Activated naive CD4-positive, alpha-beta T cell treated with anti-CD3 and anti-CD28 coated beads for 36 hours (primary cell): Measurements from ENCODE around the gene RNF145. TPM values are rescaled to one million over a fixed set of nuclear protein-coding genes. Genes with fewer than 3 reads are reported as not detected.
A peak's percentile ranks its signal among the peaks of the same experiment; 100 is the strongest.
"Not testable (repeated sequence)": the region's sequence is repeated elsewhere in the genome, so short reads cannot be mapped to it uniquely, and the experiment has no call there.

Experiments
- CTCF ChIA-PET: fragments of 350-600 bp; sonication (Branson Sonifier 250); formaldehyde crosslinking; loops from one replicate; lab custom pipeline; 2021; ENCODE audit warnings: antibody characterized with exemption; lab: Charles Lee
- DNase-seq: peaks from one replicate; pipeline ENCODE4 v3.0.0-alpha.2; 2020
- H3K27ac Mint-ChIP-seq: one replicate; pipeline ENCODE4 v1.8.0; 2021; ENCODE audit warnings: mild to moderate bottlenecking, mixed read lengths
- H3K27me3 Mint-ChIP-seq: one replicate; pipeline ENCODE4 v1.8.0; 2021; ENCODE audit warnings: low read depth, mixed read lengths
- H3K36me3 Mint-ChIP-seq: one replicate; pipeline ENCODE4 v1.8.0; 2021; ENCODE audit warnings: low read depth, mixed read lengths
- H3K4me1 Mint-ChIP-seq: one replicate; pipeline ENCODE4 v1.8.0; 2021; ENCODE audit warnings: low read depth, mixed read lengths
- H3K4me3 Mint-ChIP-seq: one replicate; pipeline ENCODE4 v1.8.0; 2021; ENCODE audit warnings: mild to moderate bottlenecking, moderate library complexity, mixed read lengths
- H3K9me3 Mint-ChIP-seq: one replicate; pipeline ENCODE4 v1.8.0; 2021; ENCODE audit warnings: mixed read lengths
- intact Hi-C: fragments of 100-400 bp; cut with micrococcal nuclease; formaldehyde crosslinking; loops from one replicate; pipeline ENCODE4 v1.15.1; 2023
- total RNA-seq, 2 experiments: library from RNA; stranded (reverse); gene quantifications; one replicate each; pipeline ENCODE4 v1.2.3, GENCODE V29; 2021

RNF145 gene
- total RNA-seq, 2 experiments from 2014 or later: 70.0 to 75.3 TPM

- no peak overlapping the region for H3K27ac Mint-ChIP-seq
- peaks cover 22% of the 10 kb centered on the region for H3K4me1 Mint-ChIP-seq
Measured at GRCh38 chr5:159123700-159124099, 85.7 kb downstream of the RNF145 start.

GRCh38 chr5:159123189-159123588 lies 86.2 kb downstream of the RNF145 start:
- no peak overlapping the region for H3K4me3 Mint-ChIP-seq
- H3K36me3 Mint-ChIP-seq: no peaks in the 10 kb centered on the region
- peaks cover 8% of the 10 kb centered on the region for H3K9me3 Mint-ChIP-seq
- no peak for DNase-seq
- CTCF ChIA-PET: interaction anchor here (0.5 to 1.0 kb wide), 3 partner anchors 10 to 948 kb away, joined by 3 to 6 read pairs (median 3); no protein-coding TSS in a partner anchor
- intact Hi-C loops: loop anchor here (5.0 kb wide), 1 partner anchor 1266 kb away; the partner anchor contains the start of gene CLINT1
- peaks cover 22% of the 10 kb centered on the region for H3K4me1 Mint-ChIP-seq
- no peaks in the 10 kb centered on the region for H3K27me3 Mint-ChIP-seq
- H3K27ac Mint-ChIP-seq: no peak overlapping the region

More at GRCh38 chr5:159123700-159124099, 85.7 kb downstream of the RNF145 start:
- Mint-ChIP-seq H3K4me3 (no peak overlapping the region), H3K36me3 (no peaks in the 10 kb centered on the region), H3K27me3 (no peaks in the 10 kb centered on the region), H3K9me3 (peaks cover 8% of the 10 kb centered on the region)
- intact Hi-C loops: loop anchor here (5.0 kb wide), 1 partner anchor 1266 kb away; the partner anchor contains the start of gene CLINT1
- DNase-seq: no peak
- CTCF ChIA-PET: interaction anchor here (0.5 to 1.0 kb wide), 3 partner anchors 9 to 949 kb away, joined by 3 to 6 read pairs (median 3); no protein-coding TSS in a partner anchor

- Mint-ChIP-seq H3K27me3 (no peaks in the 10 kb centered on the region), H3K36me3 (no peaks in the 10 kb centered on the region), H3K4me3 (no peak overlapping the region), H3K27ac (no peak overlapping the region), H3K4me1 (peaks cover 22% of the 10 kb centered on the region), H3K9me3 (peaks cover 8% of the 10 kb centered on the region)
- intact Hi-C loops: loop anchor here (5.0 kb wide), 1 partner anchor 1264 kb away; the partner anchor contains the start of gene CLINT1
- CTCF ChIA-PET: interaction anchor here (1.6 kb wide), 1 partner anchor 12 kb away, joined by 5 read pairs; no protein-coding TSS in a partner anchor
- no peak for DNase-seq
Measured at GRCh38 chr5:159121061-159121460, 88.3 kb downstream of the RNF145 start.

- peaks cover 26% of the 10 kb centered on the region for H3K4me1 Mint-ChIP-seq
- no peaks in the 10 kb centered on the region for H3K36me3 Mint-ChIP-seq
- CTCF ChIA-PET: interaction anchor here (1.8 to 2.9 kb wide), 3 partner anchors 12 to 425 kb away, joined by 6 to 19 read pairs (median 11); no protein-coding TSS in a partner anchor
- peaks cover 3% of the 10 kb centered on the region for H3K9me3 Mint-ChIP-seq
- H3K27ac Mint-ChIP-seq: peak overlapping the region; percentile 70
- H3K4me3 Mint-ChIP-seq: peak overlapping the region; percentile 51
- intact Hi-C loops: loop anchor here (1.0 to 5.0 kb wide), 2 partner anchors 20 to 1263 kb away; partner anchors contain the start of gene CLINT1
- DNase-seq: no peak
- H3K27me3 Mint-ChIP-seq: no peaks in the 10 kb centered on the region
Measured at GRCh38 chr5:159120446-159120845, 88.9 kb downstream of the RNF145 start.

- DNase-seq, H3K9me3 Mint-ChIP-seq, H3K36me3 Mint-ChIP-seq, H3K27me3 Mint-ChIP-seq: not testable (repeated sequence)
- H3K27ac Mint-ChIP-seq: peak overlapping the region; percentile 20
- intact Hi-C loops: loop anchor here (1.0 to 5.0 kb wide), 2 partner anchors 20 to 1263 kb away; partner anchors contain the start of gene CLINT1
- peaks cover 28% of the 10 kb centered on the region for H3K4me1 Mint-ChIP-seq
- H3K4me3 Mint-ChIP-seq: peak overlapping the region; percentile 51
- CTCF ChIA-PET: interaction anchor here (0.6 to 2.9 kb wide), 4 partner anchors 12 to 1028 kb away, joined by 3 to 19 read pairs (median 8); no protein-coding TSS in a partner anchor
Measured at GRCh38 chr5:159119842-159120241, 89.5 kb downstream of the RNF145 start.

GRCh38 chr5:159118958-159119659 lies 90.2 kb downstream of the RNF145 start:
- H3K4me1 Mint-ChIP-seq: peaks cover 28% of the 10 kb centered on the region
- intact Hi-C loops: not testable (repeated sequence)

GRCh38 chr5:159113405-159113804 lies 95.9 kb downstream of the RNF145 start:
- no peak for DNase-seq
- Mint-ChIP-seq H3K9me3 (no peaks in the 10 kb centered on the region), H3K36me3 (no peaks in the 10 kb centered on the region), H3K27me3 (peaks cover 7% of the 10 kb centered on the region), H3K4me3 (no peak overlapping the region), H3K27ac (no peak overlapping the region), H3K4me1 (peaks cover 6% of the 10 kb centered on the region)
- CTCF ChIA-PET: interaction anchor here (0.8 kb wide), 1 partner anchor 1038 kb away, joined by 3 read pairs; no protein-coding TSS in a partner anchor
- intact Hi-C loops: no loop called here

More at GRCh38 chr5:159118958-159119659, 90.2 kb downstream of the RNF145 start:
- not testable (repeated sequence) for H3K27ac Mint-ChIP-seq, DNase-seq, H3K27me3 Mint-ChIP-seq, H3K36me3 Mint-ChIP-seq, H3K9me3 Mint-ChIP-seq, H3K4me3 Mint-ChIP-seq
- CTCF ChIA-PET: interaction anchor here (1.8 to 2.9 kb wide), 3 partner anchors 11 to 423 kb away, joined by 6 to 19 read pairs (median 11); no protein-coding TSS in a partner anchor

- no peak overlapping the region for H3K27ac Mint-ChIP-seq
- CTCF ChIA-PET: interaction anchor here (0.6 to 2.3 kb wide), 3 partner anchors 20 to 937 kb away, joined by 4 to 15 read pairs (median 4); no protein-coding TSS in a partner anchor
- no peaks in the 10 kb centered on the region for H3K36me3 Mint-ChIP-seq
- no peaks in the 10 kb centered on the region for H3K9me3 Mint-ChIP-seq
- H3K4me3 Mint-ChIP-seq: no peak overlapping the region
- DNase-seq: no peak
- peaks cover 6% of the 10 kb centered on the region for H3K4me1 Mint-ChIP-seq
- H3K27me3 Mint-ChIP-seq: peaks cover 9% of the 10 kb centered on the region
- intact Hi-C loops: no loop called here
Measured at GRCh38 chr5:159112436-159112835, 96.9 kb downstream of the RNF145 start.

Other genes with a start within 250 kb of the RNF145 start
- gene EBF1, start 109.6 kb downstream of the RNF145 start, total RNA-seq: under 1 TPM in 1 of 2 experiments, not detected in 1; 0.20 TPM
- 10 to 100 TPM; 22.7 to 23.0 TPM for gene UBLCP1, start 53.7 kb upstream of the RNF145 start, total RNA-seq
- gene IL12B, start 120.9 kb upstream of the RNF145 start, total RNA-seq: not detected